ENCODE data around the gene MAGED1.

GRCh38 chrX:51905711-51906110 lies 12.3 kb downstream of the MAGED1 start:
- TF ChIP-seq CTCF (conservative IDR thresholded peaks at IDR 0.05; ENCODE audit: low read length), result no peak
- no peak for TF ChIP-seq EZH2phosphoT487 (IDR thresholded peaks at IDR 0.05; ENCODE audit: borderline replicate concordance)

Data from Loucy (cell line).